NCI-H748 (cell line): ENCODE measurements around the gene NAA20.

Experiments
- DNase-seq: peaks from one replicate; lab custom pipeline; 2025; ENCODE audit not compliant: unreplicated experiment; lab: John Stamatoyannopoulos, UW

The NAA20 gene, protein sequence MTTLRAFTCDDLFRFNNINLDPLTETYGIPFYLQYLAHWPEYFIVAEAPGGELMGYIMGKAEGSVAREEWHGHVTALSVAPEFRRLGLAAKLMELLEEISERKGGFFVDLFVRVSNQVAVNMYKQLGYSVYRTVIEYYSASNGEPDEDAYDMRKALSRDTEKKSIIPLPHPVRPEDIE

DNA sequence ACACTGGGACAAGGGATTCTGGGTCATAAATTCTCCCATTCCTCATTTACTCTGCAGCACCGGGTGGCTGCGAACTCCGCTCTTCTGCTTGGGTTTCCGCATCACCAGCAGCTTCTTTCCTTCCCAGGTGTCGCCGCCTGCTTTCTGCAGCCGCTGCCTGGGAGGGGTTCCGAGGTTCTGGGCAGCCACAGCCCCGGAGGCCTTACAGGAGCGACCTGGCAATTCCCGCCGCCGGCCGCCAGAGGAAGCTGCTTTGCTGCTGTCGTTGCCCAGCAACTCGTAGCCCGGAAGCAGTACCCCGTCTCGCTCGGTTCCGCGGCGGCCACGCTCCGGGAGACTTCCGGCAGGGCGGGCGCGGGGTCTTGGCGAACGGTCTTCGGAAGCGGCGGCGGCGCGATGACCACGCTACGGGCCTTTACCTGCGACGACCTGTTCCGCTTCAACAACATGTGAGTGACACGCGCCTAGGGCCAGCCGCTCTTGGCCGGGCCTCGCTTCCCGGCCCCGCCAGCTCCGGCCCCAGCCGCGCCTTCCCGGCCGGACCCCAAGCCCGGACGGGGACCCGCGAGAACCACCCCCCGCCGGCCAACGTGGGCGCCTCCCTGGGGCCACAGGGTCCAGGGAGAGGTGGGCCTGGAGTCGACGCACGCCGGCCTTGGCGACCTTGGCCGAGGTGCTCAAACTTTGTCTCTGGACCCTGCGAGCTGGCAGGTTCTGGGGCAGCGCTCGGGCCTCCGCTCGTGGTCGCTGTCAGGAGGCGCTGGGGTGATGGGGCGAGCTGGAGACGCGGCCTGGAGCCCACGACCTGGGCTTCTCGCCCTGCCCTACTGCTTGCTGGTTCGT, at the start of gene NAA20:
NAA20 (plus strand) TSS at position 362 of the 843 bp plus-strand sequence; CDS start at position 397, 35 bp downstream.
- DNase-seq, result peak; percentile 99

DNA sequence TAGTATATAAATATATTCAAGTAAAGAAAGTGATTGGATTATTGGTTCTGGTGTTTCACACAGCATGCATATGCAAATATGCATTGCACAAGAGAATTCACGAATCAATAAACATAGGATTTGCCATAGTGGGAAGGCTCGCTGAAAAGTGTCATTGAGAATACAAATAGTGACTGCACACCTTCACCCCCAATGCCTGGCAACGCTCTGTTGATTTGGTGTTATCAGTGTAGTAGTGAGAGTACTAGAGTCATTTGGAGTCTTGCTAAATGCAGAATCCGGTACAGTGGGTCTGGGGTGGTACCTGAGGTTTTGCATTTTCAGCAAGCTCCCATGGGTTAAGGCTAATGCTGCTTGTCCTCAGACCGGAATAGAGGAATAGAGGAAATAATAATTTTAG, 49.7 kb upstream of the NAA20 start:
- DNase-seq, result no peak

- no peak for DNase-seq
Observed at GRCh38 chr20:19968028-19968427, 49.1 kb upstream of the NAA20 start.

DNA sequence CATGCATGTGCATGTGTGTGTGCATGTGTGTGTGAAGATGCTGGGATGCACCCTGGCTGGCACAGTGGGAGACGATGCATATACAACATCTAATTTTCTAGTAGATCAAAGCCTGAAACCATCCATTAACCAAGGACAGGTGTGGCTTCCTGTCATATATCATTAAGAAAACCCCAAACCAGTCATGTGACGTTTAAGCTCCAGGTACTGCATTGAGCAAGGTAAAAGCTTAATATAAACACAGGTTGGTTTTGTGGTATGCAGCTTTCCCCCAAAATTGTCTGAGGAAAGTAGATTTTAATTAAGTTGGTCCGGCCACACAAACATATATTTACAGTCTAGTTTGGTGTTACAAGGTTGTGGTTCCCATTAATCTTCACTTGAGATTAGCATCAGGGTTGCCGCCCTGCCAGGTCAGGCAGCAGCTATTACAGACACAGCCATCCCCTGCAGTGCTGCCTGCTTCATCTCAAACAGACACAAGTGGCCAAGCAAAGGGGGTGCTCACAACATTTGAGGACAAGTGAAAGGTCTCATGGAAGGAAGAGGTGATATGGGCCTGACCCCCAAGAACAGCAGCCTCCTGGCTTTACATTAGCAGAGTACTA, 48.6 kb upstream of the NAA20 start:
- DNase-seq, result peak; percentile 65

DNA sequence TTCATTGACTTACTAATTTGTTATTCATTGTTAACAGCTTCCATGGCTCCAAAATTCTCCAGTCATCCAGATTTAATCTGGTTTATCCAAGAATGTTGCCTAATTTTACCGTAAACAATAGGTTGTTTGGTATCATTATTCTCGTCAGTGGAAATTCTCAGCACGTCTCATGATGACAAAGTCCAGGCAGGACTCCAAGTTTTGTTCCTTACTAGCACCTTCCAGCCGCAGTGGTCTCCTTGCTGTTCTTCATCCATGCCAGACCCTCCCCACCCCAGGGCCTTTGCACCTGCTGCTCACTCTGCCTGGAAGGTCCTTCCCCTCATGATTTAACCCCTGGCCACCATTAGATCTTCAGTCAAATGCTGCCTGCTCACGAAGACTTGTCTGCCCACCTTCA, 48.1 kb upstream of the NAA20 start:
- DNase-seq, result no peak

DNA sequence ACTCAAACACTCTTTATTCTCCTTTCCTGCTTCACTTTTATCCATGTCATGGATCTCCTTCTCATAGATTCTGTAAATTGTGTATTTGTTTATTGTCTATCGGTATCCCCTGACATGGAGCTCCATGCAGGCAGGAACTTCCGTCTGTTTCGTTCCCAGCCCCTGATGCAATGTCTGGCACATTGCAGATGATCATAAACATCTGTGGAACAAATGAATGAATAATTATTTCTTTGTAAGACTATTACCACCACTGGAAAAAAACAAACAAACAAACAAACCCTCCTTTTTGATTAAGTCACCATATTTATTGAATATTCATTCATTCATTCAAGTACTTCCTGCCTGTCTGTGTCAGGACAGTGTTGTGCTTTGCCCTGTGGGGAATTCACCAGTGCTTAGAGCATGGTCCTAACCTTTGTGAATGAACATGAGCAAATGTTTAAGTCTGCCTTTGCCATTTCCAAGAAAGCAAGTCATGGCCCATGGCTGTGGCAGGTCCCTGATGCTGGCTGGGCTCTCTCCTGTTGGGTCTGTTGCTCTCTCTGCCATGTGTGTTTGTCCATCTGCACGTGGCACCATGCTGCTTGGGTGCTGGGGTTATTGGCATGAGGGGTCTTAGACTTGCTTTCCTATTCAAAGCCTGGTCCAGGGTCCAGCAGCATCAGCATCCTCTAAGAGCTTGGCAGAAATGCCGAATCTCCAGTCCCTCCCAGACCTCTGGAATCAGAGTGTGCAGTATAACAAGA, 47.5 kb upstream of the NAA20 start:
- no peak for DNase-seq

- no peak for DNase-seq
Observed at GRCh38 chr20:19970256-19970765, 46.9 kb upstream of the NAA20 start.

- DNase-seq, result no peak
Observed at GRCh38 chr20:19971116-19971515, 46.0 kb upstream of the NAA20 start.

DNA sequence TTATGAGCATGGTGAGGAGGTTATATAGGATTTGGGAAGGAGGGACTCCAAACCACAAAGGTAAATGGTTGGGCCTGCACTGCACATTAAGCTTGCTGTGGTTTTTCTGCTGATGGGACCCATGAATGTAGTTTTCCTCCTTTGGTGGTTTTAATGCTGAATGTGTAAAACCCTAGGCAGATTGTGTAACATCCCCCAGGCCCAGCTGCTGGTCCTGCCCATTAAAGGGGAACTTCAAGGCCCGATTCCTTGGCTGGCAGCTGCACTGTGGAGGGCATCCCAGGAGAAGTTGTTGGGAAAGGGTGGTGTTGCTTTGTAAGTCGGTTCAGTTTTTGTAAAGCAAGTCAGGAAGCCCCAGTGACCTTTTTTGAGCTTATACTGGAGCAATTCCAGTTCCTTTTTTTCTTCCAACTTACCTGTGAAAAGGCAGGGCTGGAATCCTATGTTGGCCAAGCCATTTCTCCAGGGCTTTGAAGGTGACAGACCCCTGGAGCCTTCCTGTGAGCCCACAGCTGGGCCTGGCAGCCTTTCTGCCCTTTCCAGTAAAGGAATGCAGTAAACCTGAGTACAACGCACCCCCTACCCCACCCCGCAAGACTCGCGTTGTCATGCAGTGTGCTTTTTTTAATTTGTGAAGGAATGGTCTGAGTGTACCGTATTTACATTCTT, 43.1 kb upstream of the NAA20 start:
- DNase-seq, result no peak

DNA sequence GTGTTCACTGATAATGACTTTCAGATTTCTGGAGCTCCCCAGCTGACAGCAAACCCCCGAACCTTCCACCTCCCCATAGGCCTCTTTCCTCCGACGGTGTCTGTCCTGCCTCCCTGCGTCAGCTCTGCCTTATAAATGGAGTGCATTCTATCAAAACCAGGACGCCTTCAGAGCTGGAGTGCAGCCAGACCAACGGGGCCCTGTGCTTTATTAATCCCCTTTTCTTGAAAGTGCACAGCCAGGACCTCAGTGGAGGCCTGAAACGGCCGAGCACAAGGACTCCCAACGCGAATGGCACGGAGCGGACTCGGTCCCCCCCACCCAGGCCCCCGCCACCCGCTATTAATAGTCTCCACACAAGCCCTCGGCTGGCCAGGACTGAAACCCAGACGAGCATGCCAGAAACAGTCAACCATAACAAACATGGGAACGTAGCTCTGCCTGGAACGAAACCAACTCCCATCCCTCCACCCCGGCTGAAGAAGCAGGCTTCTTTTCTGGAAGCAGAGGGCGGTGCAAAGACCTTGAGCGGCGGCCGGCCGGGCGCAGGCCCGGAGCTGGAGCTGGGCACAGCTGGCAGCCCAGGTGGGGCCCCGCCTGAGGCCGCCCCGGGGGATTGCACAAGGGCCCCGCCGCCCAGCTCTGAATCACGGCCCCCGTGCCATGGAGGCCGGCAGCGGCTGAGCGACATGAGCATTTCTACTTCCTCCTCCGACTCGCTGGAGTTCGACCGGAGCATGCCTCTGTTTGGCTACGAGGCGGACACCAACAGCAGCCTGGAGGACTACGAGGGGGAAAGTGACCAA, 42.3 kb upstream of the NAA20 start:
- no peak for DNase-seq

DNA sequence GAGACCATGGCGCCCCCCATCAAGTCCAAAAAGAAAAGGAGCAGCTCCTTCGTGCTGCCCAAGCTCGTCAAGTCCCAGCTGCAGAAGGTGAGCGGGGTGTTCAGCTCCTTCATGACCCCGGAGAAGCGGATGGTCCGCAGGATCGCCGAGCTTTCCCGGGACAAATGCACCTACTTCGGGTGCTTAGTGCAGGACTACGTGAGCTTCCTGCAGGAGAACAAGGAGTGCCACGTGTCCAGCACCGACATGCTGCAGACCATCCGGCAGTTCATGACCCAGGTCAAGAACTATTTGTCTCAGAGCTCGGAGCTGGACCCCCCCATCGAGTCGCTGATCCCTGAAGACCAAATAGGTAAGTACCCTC, 41.7 kb upstream of the NAA20 start:
- no peak for DNase-seq

DNA sequence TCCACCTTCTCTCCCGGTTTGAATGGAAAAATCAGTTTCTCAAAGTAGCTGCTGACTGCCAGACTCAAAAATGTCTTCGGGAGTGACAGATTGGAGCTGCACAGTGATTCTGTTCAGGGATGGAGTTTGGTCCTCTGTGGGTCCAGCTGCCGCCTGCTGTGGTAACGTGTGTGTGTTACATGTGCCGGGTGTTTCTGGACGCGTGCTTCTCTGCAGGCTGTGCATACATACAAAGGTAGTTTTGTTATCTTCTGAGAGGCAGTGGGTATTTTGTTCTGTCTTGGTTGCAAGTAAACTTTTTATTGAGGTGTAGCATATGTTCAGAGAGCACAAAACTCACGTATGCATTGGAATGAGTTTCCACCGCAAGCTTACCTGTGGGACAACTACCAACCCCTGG, 41.3 kb upstream of the NAA20 start:
- DNase-seq, result no peak

- DNase-seq, result no peak
Observed at GRCh38 chr20:19976595-19977372, 40.4 kb upstream of the NAA20 start.

DNA sequence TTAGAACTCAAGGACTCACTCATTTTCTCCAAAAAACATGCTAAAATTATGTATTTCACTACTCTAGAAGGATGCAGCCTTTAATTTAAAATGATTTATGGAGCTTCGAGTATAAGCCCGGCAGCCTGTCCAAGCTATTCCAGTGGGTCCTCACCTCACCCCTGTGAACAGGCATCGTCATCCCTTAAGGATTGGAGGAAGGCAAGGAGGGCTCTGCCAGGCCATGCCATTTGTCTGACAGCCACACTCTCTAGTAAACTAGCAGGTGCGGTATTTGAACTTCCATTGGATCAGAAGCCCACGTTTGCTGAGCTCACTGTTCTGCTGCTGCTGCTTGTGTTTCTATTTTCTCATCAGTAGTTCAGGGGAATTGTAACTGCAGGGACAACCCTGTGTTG, 39.8 kb upstream of the NAA20 start:
- no peak for DNase-seq

- DNase-seq, result no peak
Observed at GRCh38 chr20:19978511-19979210, 38.5 kb upstream of the NAA20 start.

DNA sequence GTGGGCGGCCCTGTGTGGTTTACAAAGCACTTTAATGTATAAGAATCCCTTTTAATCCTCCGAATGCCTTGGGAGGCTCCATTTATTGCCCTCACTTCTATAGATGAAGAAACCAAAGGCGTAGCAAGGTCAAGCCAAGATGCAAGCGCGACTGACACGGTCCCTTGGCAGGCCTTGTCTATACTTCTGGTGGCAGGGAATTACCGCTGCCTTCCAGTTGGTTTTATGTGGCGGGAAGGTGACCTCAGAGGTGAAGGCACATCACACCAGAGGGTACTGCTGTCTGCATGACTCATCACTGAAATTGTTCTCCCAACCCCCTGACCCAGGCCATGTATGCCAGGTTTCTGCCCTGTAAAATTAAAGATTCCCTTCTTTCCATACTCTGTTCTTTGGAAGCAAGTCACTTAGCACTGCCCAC, 36.1 kb upstream of the NAA20 start:
- DNase-seq, result no peak

DNA sequence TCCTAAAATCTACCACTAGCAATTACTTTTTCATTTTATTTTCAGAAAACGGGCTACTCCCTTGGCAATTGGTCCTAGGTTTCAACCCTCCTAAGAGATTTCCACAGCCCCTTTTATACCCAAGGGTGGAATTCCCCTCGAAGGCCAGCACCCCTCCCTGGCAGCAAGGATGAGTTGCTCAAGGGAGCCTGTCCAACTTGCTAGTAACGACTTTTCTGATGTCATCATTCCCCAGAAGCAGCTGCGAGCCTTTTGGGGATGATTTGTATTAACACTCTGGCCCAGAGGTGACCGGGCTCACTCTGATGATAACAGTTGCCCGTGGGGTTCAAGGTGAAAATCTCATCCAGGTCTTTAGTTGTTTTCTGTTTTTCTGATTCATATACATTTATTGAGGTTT, 30.7 kb upstream of the NAA20 start:
- no peak for DNase-seq

- no peak for DNase-seq
Observed at GRCh38 chr20:19987046-19987445, 30.1 kb upstream of the NAA20 start.

DNA sequence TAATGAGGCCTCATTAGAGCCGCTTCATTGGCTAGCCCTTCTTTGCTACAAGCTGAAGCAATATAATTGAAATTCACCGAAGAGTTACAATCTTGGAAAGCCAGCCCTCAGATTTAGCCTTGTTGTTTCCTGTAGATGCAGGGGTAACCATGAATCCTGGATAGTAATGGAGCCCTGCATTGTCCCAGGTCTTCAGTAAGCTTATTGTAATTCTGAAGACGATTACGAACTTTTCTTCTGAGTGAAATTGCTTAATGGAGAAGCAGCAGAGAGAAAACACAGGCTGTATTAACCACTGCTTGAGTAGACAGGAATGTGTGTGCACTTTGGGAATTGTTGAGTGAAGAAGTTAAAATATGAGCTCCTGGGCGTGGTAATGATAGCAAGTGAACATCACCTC, 26.3 kb upstream of the NAA20 start:
- no peak for DNase-seq
